A549 (cell line): ENCODE measurements around the gene CRACR2B. TPM values are rescaled to one million over a fixed set of nuclear protein-coding genes. Genes with fewer than 3 reads are reported as not detected.

Source experiments
- ATAC-seq, 2 experiments: fragments of 200-7000 bp in 1 of 2; fragments of >200 bp in 1 of 2; cut with Nextera tagmentation in 1 of 2; cut with Tn5 transposase in 1 of 2; 3 replicates each; pipeline versions ENCODE4 v1.8.0 to v1.9.1; 2018 to 2020; ENCODE audit warnings: mild to moderate bottlenecking in 1 of 2, moderate library complexity in 1 of 2
- CTCF ChIA-PET: fragments of 300-600 bp; sonication (Branson Sonifier 250); formaldehyde crosslinking; extraction: SDS; loops from one replicate; lab custom pipeline; 2021; ENCODE audit warnings: antibody characterized with exemption, inconsistent platforms; lab: Yijun Ruan, JAX
- POLR2A ChIA-PET: fragments of 350-600 bp; formaldehyde crosslinking; extraction: SDS; loops from one replicate; lab custom pipeline; 2021; ENCODE audit warnings: antibody characterized with exemption, inconsistent platforms; lab: Yijun Ruan, JAX
- DNase-seq, 2 experiments: peaks; one replicate each; pipeline versions ENCODE4 v3.0.0 to v3.0.0-alpha.2; 2011 to 2016; ENCODE audit warnings: low read depth in 1 of 2, low spot score in 1 of 2
- FAIRE-seq: peaks from 2 replicates; lab custom pipeline; 2011; peaks lifted over from hg19 to GRCh38; lab: Jason Lieb, UNC
- H3K27ac ChIP-seq, 2 experiments: fragments of >200 bp; sonication (Bioruptor Twin); formaldehyde crosslinking; 3 replicates each; pipeline ENCODE4 v1.5.1; 2016 to 2017
- H3K4me1 ChIP-seq: fragments of >200 bp; sonication (Bioruptor Twin); formaldehyde crosslinking; 3 replicates; pipeline ENCODE4 v1.6.1; 2016
- H3K4me2 ChIP-seq: fragments of >200 bp; sonication (Bioruptor Twin); formaldehyde crosslinking; 3 replicates; pipeline ENCODE4 v1.6.1; 2016
- H3K4me3 ChIP-seq: fragments of >200 bp; sonication (Bioruptor Twin); formaldehyde crosslinking; 3 replicates; pipeline ENCODE4 v1.5.1; 2016
- H3K9me3 ChIP-seq: fragments of >200 bp; sonication (Bioruptor Twin); formaldehyde crosslinking; 3 replicates; pipeline ENCODE4 v1.6.1; 2016
- CHD2 ChIP-seq: fragments of 150-350 bp; IDR thresholded peaks from 2 replicates; pipeline ENCODE4 v1.6.1; 2014; ENCODE audit warnings: low read length; ENCODE audit not compliant: partially characterized antibody
- EHF ChIP-seq: fragments of 250-450 bp; sonication (Bioruptor Pico); IDR thresholded peaks from 2 replicates; pipeline ENCODE4 v1.5.0; 2020; ENCODE audit warnings: mild to moderate bottlenecking
- ESRRA ChIP-seq: fragments of 150-350 bp; IDR thresholded peaks from 2 replicates; pipeline ENCODE4 v1.6.1; 2014; ENCODE audit warnings: mild to moderate bottlenecking, low read length, borderline replicate concordance
- FOSB ChIP-seq: fragments of 250-450 bp; sonication (Bioruptor Pico); IDR thresholded peaks from 2 replicates; pipeline ENCODE4 v1.5.0; 2020; ENCODE audit warnings: mild to moderate bottlenecking, moderate library complexity
- FOXS1 ChIP-seq: fragments of 250-450 bp; sonication (Bioruptor Pico); IDR thresholded peaks from 2 replicates; pipeline ENCODE4 v1.5.0; 2020; ENCODE audit warnings: mild to moderate bottlenecking, moderate library complexity
- HEYL ChIP-seq: fragments of 250-450 bp; sonication (Bioruptor Pico); IDR thresholded peaks from 2 replicates; pipeline ENCODE4 v1.8.0; 2021; ENCODE audit warnings: mild to moderate bottlenecking, moderate library complexity
- HOXB5 ChIP-seq: fragments of 250-450 bp; sonication (Bioruptor Pico); IDR thresholded peaks from 2 replicates; pipeline ENCODE4 v1.5.0; 2020; ENCODE audit warnings: mild to moderate bottlenecking, moderate library complexity
- JUN ChIP-seq, 2 experiments: fragments of >200 bp; sonication (Bioruptor Twin); formaldehyde crosslinking; IDR thresholded peaks; 2 replicates in 1 of 2; 3 replicates in 1 of 2; pipeline ENCODE4 v1.6.1; 2016 to 2017
- JUNB ChIP-seq: fragments of >200 bp; sonication (Bioruptor Twin); formaldehyde crosslinking; IDR thresholded peaks from 2 replicates; pipeline ENCODE4 v1.6.1; 2016
- MAX ChIP-seq: IDR thresholded peaks from 2 replicates; pipeline ENCODE4 v1.6.1; 2012
- MAZ ChIP-seq: fragments of 150-350 bp; IDR thresholded peaks from 2 replicates; pipeline ENCODE4 v1.6.1; 2014; ENCODE audit warnings: antibody characterized with exemption, low read depth, low read length, borderline replicate concordance
- MYC ChIP-seq: IDR thresholded peaks from 2 replicates; pipeline ENCODE4 v1.6.1; 2012; ENCODE audit warnings: mild to moderate bottlenecking, inconsistent platforms, low read length, improper control_type of control experiment, borderline replicate concordance
- PBX3 ChIP-seq: IDR thresholded peaks from 2 replicates; pipeline ENCODE4 v1.6.1; 2012
- RAD21 ChIP-seq, 2 experiments: fragments of >200 bp in 1 of 2; sonication (Bioruptor Twin) in 1 of 2; formaldehyde crosslinking in 1 of 2; IDR thresholded peaks in 1 of 2; conservative IDR thresholded peaks in 1 of 2; 2 replicates in 1 of 2; 3 replicates in 1 of 2; pipeline ENCODE4 v1.6.1; 2012 to 2018; ENCODE audit warnings: inconsistent platforms in 1 of 2
- RNF2 ChIP-seq: fragments of 200-600 bp; sonication (generic); IDR thresholded peaks from 2 replicates; pipeline ENCODE4 v1.6.1; 2016; ENCODE audit warnings: low read depth, mild to moderate bottlenecking, antibody characterized with exemption, moderate library complexity, borderline replicate concordance
- SREBF2 ChIP-seq: fragments of 450-650 bp; IDR thresholded peaks from 2 replicates; pipeline ENCODE4 v1.6.1; 2014; ENCODE audit warnings: mild to moderate bottlenecking, moderate library complexity
- TFCP2L1 ChIP-seq: fragments of 250-450 bp; sonication (Bioruptor Pico); IDR thresholded peaks from 2 replicates; pipeline ENCODE4 v1.5.0; 2021; ENCODE audit warnings: mild to moderate bottlenecking
- ZC3H11A ChIP-seq: fragments of 450-650 bp; IDR thresholded peaks from 2 replicates; pipeline ENCODE4 v1.6.1; 2014; ENCODE audit warnings: antibody characterized with exemption, mild to moderate bottlenecking
- ZFP36 ChIP-seq: fragments of 450-650 bp; IDR thresholded peaks from 2 replicates; pipeline ENCODE4 v1.6.1; 2014; ENCODE audit warnings: borderline replicate concordance; ENCODE audit not compliant: partially characterized antibody
- ZSCAN20 ChIP-seq: fragments of 250-450 bp; sonication (Bioruptor Pico); IDR thresholded peaks from 2 replicates; pipeline ENCODE4 v1.8.0; 2022; ENCODE audit warnings: mild to moderate bottlenecking, moderate library complexity
- WGBS: methylation state at CpG from one replicate; pipeline ENCODE4 v1.1.6; 2017; ENCODE audit errors: missing lambda C conversion rate; 5-methylcytosine and 5-hydroxymethylcytosine counted together
- polyA plus RNA-seq, 4 experiments: library from polyadenylated mRNA; depleted of rRNA in 3 of 4; stranded (reverse); fragments of >200 nt; fragmentation: RNase III in 1 of 4; extraction: RNeasy Plus Mini Kit Qiagen cat#74134 plus additional on column Dnase treatment in 1 of 4; gene quantifications; 2 replicates in 3 of 4; 3 replicates in 1 of 4; pipeline ENCODE4 v1.2.3, GENCODE V29; 2011 to 2017

CRACR2B gene
- polyA plus RNA-seq, 2 of the 4 experiments (the other 2 are of a cell fraction) = 1.2 to 3.0 TPM

- FAIRE-seq (no peak), ATAC-seq (peak in 1 of 2 experiments; percentile 2; a peak in 1 of 6 replicates), DNase-seq (no peak)
- ChIA-PET POLR2A (interaction anchor here (3.5 kb wide), 1 partner anchor 8 kb away, joined by 26 read pairs; the partner anchor contains the start of gene PNPLA2), CTCF (interaction anchor here (1.2 to 1.7 kb wide), 3 partner anchors 10 to 12 kb away, joined by 3 to 5 read pairs (median 4); no protein-coding TSS in a partner anchor)
- peaks cover 56% of the 10 kb centered on the region for H3K4me1 ChIP-seq
- H3K9me3 ChIP-seq = no peaks in the 10 kb centered on the region
- H3K27ac ChIP-seq = peak overlapping the region; percentile 80 to 88
- peak overlapping the region; percentile 87 for H3K4me2 ChIP-seq
- H3K4me3 ChIP-seq = peak overlapping the region; percentile 52
- peak; percentile 29; the same call in 1 of the 2 replicates for TF ChIP-seq PBX3
- no peak for TF ChIP-seq ZFP36
- TF ChIP-seq MAX = peak; percentile 45; the same call in 1 of the 2 replicates
- no peak for TF ChIP-seq ZC3H11A
- TF ChIP-seq JUN (IDR thresholded peaks at IDR 0.05) = peak in 1 of 2 experiments; percentile 52; a peak in 3 of 5 replicates
- TF ChIP-seq SREBF2 = no peak
- TF ChIP-seq HEYL (CRISPR knock-in tag) = no peak
- 41% methylated on average over 17 of the region's 66 CpGs for WGBS
These were observed 398 bp upstream of the CRACR2B start for GRCh38 chr11:827146-827896.

- ATAC-seq (no peak), FAIRE-seq (no peak), DNase-seq (no peak)
- TF ChIP-seq ZSCAN20 (CRISPR knock-in tag) = no peak
- TF ChIP-seq HOXB5 (CRISPR knock-in tag) = no peak
- no peak for TF ChIP-seq ESRRA
- TF ChIP-seq RAD21 (conservative IDR thresholded peaks at IDR 0.05 in 1 of 2, IDR thresholded peaks at IDR 0.05 in 1 of 2) = no peak
- TF ChIP-seq FOSB (CRISPR knock-in tag) = no peak
- no peak for TF ChIP-seq MAZ
- TF ChIP-seq TFCP2L1 (CRISPR knock-in tag) = no peak
- TF ChIP-seq MYC = no peak
- TF ChIP-seq HEYL (CRISPR knock-in tag) = no peak
- no peak for TF ChIP-seq CHD2
- no peak for TF ChIP-seq MAX
- TF ChIP-seq JUNB = no peak
- no peak for TF ChIP-seq EHF (CRISPR knock-in tag)
- Histone ChIP-seq H3K4me1 (peaks cover 55% of the 10 kb centered on the region), H3K4me2 (no peak overlapping the region), H3K9me3 (no peaks in the 10 kb centered on the region), H3K4me3 (no peak overlapping the region), H3K27ac (peak overlapping the region in 1 of 2 experiments; percentile 88; a peak in 1 of 6 replicates)
- WGBS = 78% methylated on average over 16 of the region's 21 CpGs
- ChIA-PET CTCF (interaction anchor here (1.1 to 1.7 kb wide), 4 partner anchors 9 to 15 kb away, joined by 3 to 5 read pairs (median 4); partner anchors contain the start of gene PNPLA2), POLR2A (interaction anchor here (3.5 kb wide), 1 partner anchor 9 kb away, joined by 26 read pairs; the partner anchor contains the start of gene PNPLA2)
These were observed 922 bp downstream of the CRACR2B start for GRCh38 chr11:828506-829175.

- DNase-seq = no peak
- ChIA-PET CTCF (interaction anchor here (1.1 to 1.7 kb wide), 3 partner anchors 10 to 15 kb away, joined by 3 to 5 read pairs (median 4); partner anchors contain the start of gene PNPLA2), POLR2A (interaction anchor here (1.0 to 3.5 kb wide), 2 partner anchors 10 to 14 kb away, joined by 3 to 26 read pairs; partner anchors contain the start of genes PNPLA2 and TSPAN4)
- Histone ChIP-seq H3K4me3 (no peak overlapping the region), H3K9me3 (no peaks in the 10 kb centered on the region), H3K27ac (no peak overlapping the region; a peak in 1 of 6 replicates), H3K4me2 (no peak overlapping the region), H3K4me1 (peaks cover 56% of the 10 kb centered on the region)
- 93% methylated on average over 37 of the region's 40 CpGs for WGBS
- TF ChIP-seq TFCP2L1 (CRISPR knock-in tag) (no peak), FOXS1 (CRISPR knock-in tag) (no peak), MAX (no peak), ZFP36 (no peak), RNF2 (no peak)
- no peak for ATAC-seq
- FAIRE-seq = no peak
These were observed 1.6 kb downstream of the CRACR2B start for GRCh38 chr11:829176-829846.
